Ascending aorta (tissue), 2 donors: ENCODE results near the gene TRIP10. TPM values are rescaled to one million over a fixed set of nuclear protein-coding genes. Genes with fewer than 3 reads are reported as not detected.
"Not testable (repeated sequence)": the region's sequence is repeated elsewhere in the genome, so short reads cannot be mapped to it uniquely, and the experiment has no call there.

Source experiments
- DNase-seq, 2 donors: peaks; one replicate each; pipeline ENCODE4 v3.0.0-alpha.2; 2019; ENCODE audit warnings: low spot score in 2 of 2
- H3K27ac ChIP-seq, 2 donors: fragments of 200-600 bp; sonication (generic); one replicate each; pipeline ENCODE4 v1.5.1; 2016 to 2017; ENCODE audit warnings: mild to moderate bottlenecking in 1 of 2
- H3K27me3 ChIP-seq: fragments of 200-600 bp; sonication (generic); one replicate; pipeline ENCODE4 v1.5.1; 2017
- H3K36me3 ChIP-seq, 2 donors: fragments of 200-600 bp; sonication (generic); one replicate each; pipeline ENCODE4 v1.5.1; 2016
- H3K4me1 ChIP-seq, 2 donors: fragments of 200-600 bp; sonication (generic); one replicate each; pipeline ENCODE4 v1.5.1; 2016 to 2017; ENCODE audit warnings: mild to moderate bottlenecking in 1 of 2
- H3K4me3 ChIP-seq, 2 donors: fragments of 200-600 bp; sonication (generic); one replicate each; pipeline ENCODE4 v1.5.1; 2016 to 2017; ENCODE audit warnings: mild to moderate bottlenecking in 1 of 2
- H3K9me3 ChIP-seq, 2 donors: fragments of 200-600 bp; sonication (generic); one replicate each; pipeline ENCODE4 v1.5.1; 2016
- CTCF ChIP-seq, 3 experiments: fragments of 200-600 bp in 2 of 3; fragments of 450-650 bp in 1 of 3; sonication (generic) in 2 of 3; IDR thresholded peaks; one replicate each; pipeline ENCODE4 v1.5.1; 2016 to 2019; ENCODE audit warnings: antibody characterized with exemption in 3 of 3, mild to moderate bottlenecking in 1 of 3, moderate library complexity in 1 of 3
- intact Hi-C: fragments of 100-400 bp; cut with DNase I; formaldehyde crosslinking; loops from one replicate; pipeline ENCODE4 v1.15.1; 2023
- total RNA-seq: library from RNA; depleted of rRNA; stranded (reverse); fragments of >200 nt; gene quantifications from one replicate; pipeline ENCODE4 v1.1.0, GENCODE V29; 2016

TRIP10 gene
- total RNA-seq, 1 donor from 2014 or later = 109 TPM

DNA sequence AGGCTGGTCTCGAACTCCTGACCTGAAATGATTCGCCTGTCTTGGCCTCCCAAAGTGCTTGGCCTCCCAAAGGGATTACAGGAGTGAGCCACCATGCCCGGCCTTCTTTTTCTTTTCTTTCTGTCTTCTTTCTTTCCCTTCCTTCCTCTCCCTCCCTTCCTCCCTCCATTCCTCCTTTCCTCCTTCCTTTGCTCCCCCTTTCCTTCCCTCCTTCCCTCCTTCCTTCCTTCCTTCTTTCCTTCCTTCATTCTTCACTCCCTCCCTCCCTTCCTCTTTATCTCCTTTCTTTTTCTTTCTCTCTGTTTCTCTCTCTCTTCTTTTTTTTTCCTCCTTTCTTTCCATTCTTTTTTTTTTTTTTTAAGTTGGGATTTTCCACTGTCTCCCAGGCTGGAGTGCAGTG is 31.1 kb upstream of the TRIP10 start:
- no peaks in the 10 kb centered on the region for H3K36me3 ChIP-seq
- no peaks in the 10 kb centered on the region for H3K27me3 ChIP-seq
- H3K9me3 ChIP-seq = no peaks in the 10 kb centered on the region
- intact Hi-C loops = no loop called here
- no peak for TF ChIP-seq CTCF (IDR thresholded peaks at IDR 0.05)
- no peak overlapping the region for H3K4me3 ChIP-seq
- H3K27ac ChIP-seq = no peak overlapping the region
- no peak for DNase-seq
- no peaks in the 10 kb centered on the region for H3K4me1 ChIP-seq

GRCh38 chr19:6708913-6709312 is 30.6 kb upstream of the TRIP10 start:
- not testable (repeated sequence) for H3K27ac ChIP-seq

GRCh38 chr19:6709549-6709948 is 29.9 kb upstream of the TRIP10 start:
- H3K27me3 ChIP-seq = no peaks in the 10 kb centered on the region
- no peaks in the 10 kb centered on the region for H3K9me3 ChIP-seq
- no peak for TF ChIP-seq CTCF (IDR thresholded peaks at IDR 0.05)
- no peak overlapping the region for H3K27ac ChIP-seq
- no peak for DNase-seq
- H3K4me3 ChIP-seq = no peak overlapping the region
- intact Hi-C loops = no loop called here
- H3K36me3 ChIP-seq = no peaks in the 10 kb centered on the region
- no peaks in the 10 kb centered on the region for H3K4me1 ChIP-seq

More at GRCh38 chr19:6708913-6709312, 30.6 kb upstream of the TRIP10 start:
- H3K4me1 ChIP-seq, intact Hi-C loops, H3K9me3 ChIP-seq, DNase-seq, H3K27me3 ChIP-seq, H3K36me3 ChIP-seq, H3K4me3 ChIP-seq: not testable (repeated sequence)

DNA sequence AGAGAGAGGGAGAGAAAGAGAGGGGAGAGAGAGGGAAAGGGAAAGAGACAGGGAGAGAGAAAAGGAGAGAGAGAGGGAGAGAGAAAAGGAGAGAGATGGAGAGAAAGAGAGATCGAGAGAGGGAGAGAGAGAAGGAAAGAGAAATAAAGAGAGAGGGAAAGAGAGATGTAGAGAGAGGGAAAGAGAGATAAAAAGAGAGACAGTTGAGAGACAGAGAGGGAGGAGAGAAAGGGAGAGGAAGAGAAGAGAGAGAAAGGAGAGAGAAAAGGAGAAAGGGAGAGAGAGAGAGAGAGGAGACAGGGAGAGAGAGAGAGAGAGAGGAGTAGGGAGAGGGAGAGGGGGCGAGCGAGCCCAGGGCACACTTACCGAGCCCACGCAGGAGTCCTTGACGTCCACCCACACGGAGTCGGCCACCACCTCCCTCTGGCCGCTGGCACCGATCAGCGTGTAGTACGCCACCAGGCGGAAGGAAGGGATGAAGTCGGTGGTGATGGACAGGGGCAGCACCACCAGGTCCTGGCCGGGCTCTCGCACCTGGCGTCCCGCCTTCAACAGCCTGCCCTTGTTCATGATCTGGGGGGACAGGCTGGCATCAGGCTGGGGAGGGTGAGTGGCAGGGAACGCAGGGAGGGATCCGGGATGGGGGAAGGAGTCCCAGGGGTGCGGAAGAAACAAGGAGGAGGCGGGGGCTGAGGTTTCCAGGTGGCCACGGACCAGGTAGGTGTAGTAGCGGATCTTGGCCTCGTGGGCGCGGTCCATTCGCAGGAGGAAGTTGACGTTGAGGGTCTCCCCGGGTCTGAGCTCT is 29.0 kb upstream of the TRIP10 start:
- Histone ChIP-seq H3K4me3 (no peak overlapping the region), H3K4me1 (no peaks in the 10 kb centered on the region), H3K27ac (no peak overlapping the region), H3K27me3 (no peaks in the 10 kb centered on the region), H3K9me3 (no peaks in the 10 kb centered on the region), H3K36me3 (no peaks in the 10 kb centered on the region)
- DNase-seq = no peak
- intact Hi-C loops = no loop called here
- TF ChIP-seq CTCF (IDR thresholded peaks at IDR 0.05) = no peak

DNA sequence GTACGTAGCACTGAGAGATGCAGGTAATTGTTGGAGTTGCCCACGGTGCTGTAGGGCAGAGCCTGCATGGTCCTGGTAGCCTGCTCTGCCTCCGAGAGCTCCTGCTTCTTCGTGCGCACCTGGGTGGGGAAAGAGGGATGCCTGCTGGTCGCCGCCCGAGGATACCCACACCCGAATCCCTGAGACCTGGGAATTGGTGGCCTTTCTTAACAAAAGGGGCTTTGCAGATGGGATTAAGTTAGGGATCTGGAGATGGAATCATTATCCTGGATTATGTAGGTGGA is 28.5 kb upstream of the TRIP10 start:
- intact Hi-C loops = no loop called here
- H3K27me3 ChIP-seq = no peaks in the 10 kb centered on the region
- DNase-seq = no peak
- no peaks in the 10 kb centered on the region for H3K9me3 ChIP-seq
- no peaks in the 10 kb centered on the region for H3K4me1 ChIP-seq
- no peak overlapping the region for H3K27ac ChIP-seq
- no peak for TF ChIP-seq CTCF (IDR thresholded peaks at IDR 0.05)
- no peaks in the 10 kb centered on the region for H3K36me3 ChIP-seq
- H3K4me3 ChIP-seq = no peak overlapping the region

DNA sequence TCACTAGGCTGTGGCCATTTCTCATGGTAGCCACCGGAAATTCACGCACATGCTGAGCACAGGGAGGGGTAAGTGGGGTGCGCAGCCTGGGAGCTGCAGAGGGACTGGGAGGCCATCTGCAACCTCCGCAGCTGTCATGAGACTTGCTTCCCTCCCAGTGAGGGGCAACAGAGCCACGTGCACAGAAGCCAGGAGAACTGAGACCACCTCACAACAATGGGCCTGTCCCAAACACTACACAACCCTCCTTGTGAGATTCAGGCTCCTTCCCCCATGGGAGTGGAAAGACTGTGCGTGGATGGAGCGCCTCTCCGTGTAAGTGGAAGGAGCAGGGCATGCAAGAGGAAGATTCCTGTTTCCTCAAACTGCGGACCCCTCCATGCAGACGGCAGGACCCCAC is 27.9 kb upstream of the TRIP10 start:
- no peaks in the 10 kb centered on the region for H3K9me3 ChIP-seq
- no peak for DNase-seq
- H3K36me3 ChIP-seq = no peaks in the 10 kb centered on the region
- no peaks in the 10 kb centered on the region for H3K4me1 ChIP-seq
- H3K27me3 ChIP-seq = no peaks in the 10 kb centered on the region
- intact Hi-C loops = no loop called here
- no peak overlapping the region for H3K27ac ChIP-seq
- no peak overlapping the region for H3K4me3 ChIP-seq
- no peak for TF ChIP-seq CTCF (IDR thresholded peaks at IDR 0.05)
